GM12875 (cell line): ENCODE measurements around the gene GPR161.
"Not testable (repeated sequence)": the region's sequence is repeated elsewhere in the genome, so short reads cannot be mapped to it uniquely, and the experiment has no call there.

Experiments
- H3K4me3 ChIP-seq: one replicate; pipeline ENCODE4 v1.5.1; 2011; ENCODE audit warnings: low read depth, low read length, control low read depth
- CTCF ChIP-seq: IDR thresholded peaks from 2 replicates; pipeline ENCODE4 v1.5.1; 2011; ENCODE audit warnings: low read depth, mild to moderate bottlenecking, control low read depth, inconsistent platforms, low read length, moderate library complexity, borderline replicate concordance; ENCODE audit not compliant: insufficient read depth

GPR161 gene, protein sequence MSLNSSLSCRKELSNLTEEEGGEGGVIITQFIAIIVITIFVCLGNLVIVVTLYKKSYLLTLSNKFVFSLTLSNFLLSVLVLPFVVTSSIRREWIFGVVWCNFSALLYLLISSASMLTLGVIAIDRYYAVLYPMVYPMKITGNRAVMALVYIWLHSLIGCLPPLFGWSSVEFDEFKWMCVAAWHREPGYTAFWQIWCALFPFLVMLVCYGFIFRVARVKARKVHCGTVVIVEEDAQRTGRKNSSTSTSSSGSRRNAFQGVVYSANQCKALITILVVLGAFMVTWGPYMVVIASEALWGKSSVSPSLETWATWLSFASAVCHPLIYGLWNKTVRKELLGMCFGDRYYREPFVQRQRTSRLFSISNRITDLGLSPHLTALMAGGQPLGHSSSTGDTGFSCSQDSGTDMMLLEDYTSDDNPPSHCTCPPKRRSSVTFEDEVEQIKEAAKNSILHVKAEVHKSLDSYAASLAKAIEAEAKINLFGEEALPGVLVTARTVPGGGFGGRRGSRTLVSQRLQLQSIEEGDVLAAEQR

GRCh38 chr1:168136709-168137514, at the start of gene GPR161:
TSS of gene GPR161 (minus strand) at chr1:168136930. CDS start at chr1:168104850, 32,080 bp downstream.
- TF ChIP-seq CTCF = no peak
- peak within 1 kb of the TSS; percentile 52 for H3K4me3 ChIP-seq

- H3K4me3 ChIP-seq = not testable (repeated sequence)
Observed at GRCh38 chr1:168181063-168181720, 44.5 kb upstream of the GPR161 start.

DNA sequence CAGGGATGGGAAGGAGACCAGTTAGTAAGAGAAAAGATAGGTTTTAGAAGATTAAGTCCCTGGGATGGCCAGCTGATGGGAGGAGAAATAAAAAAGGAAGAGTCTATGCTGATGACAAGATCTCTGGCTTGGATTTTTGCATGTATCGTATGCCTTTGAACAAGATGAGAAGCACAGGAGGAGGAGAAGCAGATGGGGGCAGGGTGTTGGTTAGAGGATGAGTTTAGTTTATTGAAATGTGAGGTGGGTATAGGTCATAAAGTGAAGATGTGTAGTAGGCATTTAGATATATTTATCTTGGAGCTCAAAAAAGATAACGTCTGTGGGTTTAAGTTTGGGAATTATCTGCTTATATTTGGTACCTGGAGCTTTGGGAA, 43.4 kb upstream of the GPR161 start:
- peak overlapping the region; percentile 83 for H3K4me3 ChIP-seq

GRCh38 chr1:168179438-168180147, 42.9 kb upstream of the GPR161 start:
- TF ChIP-seq CTCF = no peak
- H3K4me3 ChIP-seq = peak overlapping the region; percentile 83

More for the DNA sequence above, 43.4 kb upstream of the GPR161 start:
- TF ChIP-seq CTCF = no peak

DNA sequence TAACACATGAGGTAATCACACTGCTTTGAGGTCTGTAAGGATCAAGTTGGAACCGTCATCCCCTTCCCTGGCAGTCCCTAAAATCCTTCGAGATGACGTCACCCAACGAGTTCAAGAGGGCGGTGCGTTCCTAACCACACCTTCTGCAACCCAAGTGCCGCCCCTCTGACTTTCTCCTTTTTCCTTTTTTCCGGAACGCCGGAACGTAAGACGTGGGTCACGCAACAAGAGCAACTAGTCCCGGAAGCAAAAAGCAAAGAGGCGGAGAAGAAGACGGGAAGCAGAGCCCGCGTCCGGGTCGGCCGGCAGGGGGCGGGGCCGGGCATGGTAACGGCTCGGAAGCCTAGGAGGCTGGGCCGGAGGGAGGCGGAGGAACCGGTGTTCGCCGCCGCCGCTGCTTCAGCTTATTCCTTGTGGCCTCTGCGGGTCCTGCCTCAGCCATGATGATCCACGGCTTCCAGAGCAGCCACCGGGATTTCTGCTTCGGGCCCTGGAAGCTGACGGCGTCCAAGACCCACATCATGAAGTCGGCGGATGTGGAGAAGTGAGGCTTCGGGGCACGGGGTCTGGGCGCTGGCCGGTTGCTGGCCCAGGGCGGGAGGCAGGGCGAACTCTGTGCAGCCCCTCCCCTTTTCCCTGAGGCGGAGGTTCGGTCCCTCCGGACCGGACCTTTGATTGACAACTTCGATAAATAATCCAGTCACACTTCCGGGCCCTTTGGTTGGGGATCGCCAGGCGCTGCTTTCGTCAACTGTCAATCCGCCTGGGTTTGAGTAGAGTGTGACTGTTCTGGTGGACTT, 42.1 kb upstream of the GPR161 start, which contains the start of gene TIPRL:
TIPRL (plus strand) TSS at position 325 of the 800 bp plus-strand sequence; CDS start at position 441, 116 bp downstream.
- H3K4me3 ChIP-seq = peak within 1 kb of the TSS; percentile 83
- TF ChIP-seq CTCF = peak; percentile 61

DNA sequence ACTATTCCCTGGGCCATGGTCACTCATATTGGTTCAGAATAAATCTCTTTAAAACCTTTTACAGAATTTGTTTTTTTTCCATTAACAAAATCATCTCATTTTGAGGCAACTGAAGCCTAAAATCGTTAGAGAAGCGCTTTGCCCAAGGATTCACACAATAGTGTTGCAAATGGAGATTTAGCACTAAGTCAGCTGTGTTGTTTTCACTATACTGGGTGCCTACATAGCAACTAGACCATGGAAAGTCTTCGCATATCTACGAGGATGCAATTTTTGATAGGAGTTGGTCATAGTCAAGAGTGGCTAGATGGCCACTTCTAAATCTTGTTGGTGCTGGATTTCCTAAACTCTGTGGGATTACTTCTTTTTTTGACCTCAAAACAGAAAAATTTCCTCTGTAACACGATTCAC, 41.5 kb upstream of the GPR161 start:
- peak overlapping the region; percentile 83 for H3K4me3 ChIP-seq
- no peak for TF ChIP-seq CTCF
